PC-9 (cell line): ENCODE data around the gene NVL.

Experiments
- CTCF ChIP-seq: fragments of 200-600 bp; sonication (generic); conservative IDR thresholded peaks from 2 replicates; pipeline ENCODE4 v1.6.1; 2017; ENCODE audit warnings: mixed run types, antibody characterized with exemption, mild to moderate bottlenecking, moderate library complexity
- EZH2 ChIP-seq: fragments of 200-600 bp; sonication (generic); IDR thresholded peaks from 2 replicates; pipeline ENCODE4 v1.8.0; 2017; ENCODE audit warnings: antibody characterized with exemption, low read depth

- no peak for TF ChIP-seq CTCF
- no peak for TF ChIP-seq EZH2
These were observed 151.1 kb downstream of the NVL start for GRCh38 chr1:224178894-224179293.
